ENCODE data around the gene ENSA.

ENSA gene

GRCh38 chr1:150579945-150580642 lies 49.3 kb downstream of the ENSA start:
- DNase-seq, result no peak

- DNase-seq, result peak; percentile 94
Measured at GRCh38 chr1:150579110-150579944, 50.1 kb downstream of the ENSA start, which contains the start of gene MCL1. Gene MCL1, minus strand, starts transcription at chr1:150579610. Its CDS starts 80 bp downstream, at chr1:150579530.

- peak; percentile 55 for DNase-seq
Measured at GRCh38 chr1:150578272-150579109, 50.9 kb downstream of the ENSA start.

- DNase-seq, result peak; percentile 57
Measured at GRCh38 chr1:150577557-150578271, 51.7 kb downstream of the ENSA start.

- DNase-seq, result peak; percentile 36
Measured at GRCh38 chr1:150576794-150577556, 52.4 kb downstream of the ENSA start.

GRCh38 chr1:150576367-150576711 lies 53.1 kb downstream of the ENSA start:
- DNase-seq, result peak; percentile 15

GRCh38 chr1:150575518-150576366 lies 53.7 kb downstream of the ENSA start:
- peak; percentile 23 for DNase-seq

GRCh38 chr1:150575072-150575489 lies 54.3 kb downstream of the ENSA start:
- DNase-seq, result peak; percentile 24

GRCh38 chr1:150574260-150575071 lies 54.9 kb downstream of the ENSA start:
- DNase-seq, result peak; percentile 39

GRCh38 chr1:150573648-150574071 lies 55.8 kb downstream of the ENSA start:
- peak; percentile 44 for DNase-seq

GRCh38 chr1:150572918-150573647 lies 56.3 kb downstream of the ENSA start:
- DNase-seq, result peak; percentile 38

Data from CD4-positive, alpha-beta T cell treated with Interleukin-12 subunit alpha and Interleukin-12 subunit beta, for 1 hour (primary cell).